GM18517 (cell line): ENCODE data around the gene PECR.
"Not testable (repeated sequence)": the region's sequence is repeated elsewhere in the genome, so short reads cannot be mapped to it uniquely, and the experiment has no call there.

Experiments used
- ATAC-seq: cut with Tn5 transposase; IDR thresholded peaks from one replicate; pipeline ENCODE4 v1.9.1; 2021; ENCODE audit warnings: mild to moderate bottlenecking, moderate library complexity; ENCODE audit not compliant: unreplicated experiment

PECR gene

GRCh38 chr2:216031960-216032689, 49.5 kb downstream of the PECR start:
- peak; percentile 84 for ATAC-seq

GRCh38 chr2:216030216-216030615, 51.4 kb downstream of the PECR start:
- ATAC-seq: no peak

- ATAC-seq: no peak
These were observed 52.0 kb downstream of the PECR start for GRCh38 chr2:216029416-216030129.

GRCh38 chr2:216024779-216025336, 56.8 kb downstream of the PECR start:
- no peak for ATAC-seq

GRCh38 chr2:216023055-216023648, 58.5 kb downstream of the PECR start:
- peak; percentile 85 for ATAC-seq

- ATAC-seq: no peak
These were observed 59.6 kb downstream of the PECR start for GRCh38 chr2:216021768-216022565.

GRCh38 chr2:216018709-216019108, 62.9 kb downstream of the PECR start:
- ATAC-seq: no peak

- ATAC-seq: peak; percentile 29
These were observed 64.2 kb downstream of the PECR start for GRCh38 chr2:216017365-216017764.

- no peak for ATAC-seq
These were observed 65.0 kb downstream of the PECR start for GRCh38 chr2:216016581-216016980.

GRCh38 chr2:216015722-216016464, 65.7 kb downstream of the PECR start:
- ATAC-seq: peak; percentile 86

GRCh38 chr2:216014986-216015385, 66.6 kb downstream of the PECR start:
- no peak for ATAC-seq

- no peak for ATAC-seq
These were observed 67.6 kb downstream of the PECR start for GRCh38 chr2:216014006-216014405.

- ATAC-seq: peak; percentile 43
These were observed 68.3 kb downstream of the PECR start, which contains the start of gene MREG for GRCh38 chr2:216013080-216013909. Gene MREG (minus strand): TSS chr2:216013551. CDS start chr2:216013327, 224 bp downstream.

- ATAC-seq: no peak
These were observed 68.9 kb downstream of the PECR start for GRCh38 chr2:216012830-216013079.

- no peak for ATAC-seq
These were observed 69.3 kb downstream of the PECR start for GRCh38 chr2:216012133-216012829.

- not testable (repeated sequence) for ATAC-seq
These were observed 72.4 kb downstream of the PECR start for GRCh38 chr2:216009215-216009614.

- no peak for ATAC-seq
These were observed 73.2 kb downstream of the PECR start for GRCh38 chr2:216008387-216008786.

GRCh38 chr2:216006164-216006663, 75.4 kb downstream of the PECR start:
- ATAC-seq: peak; percentile 39
